ENCODE measurements around the gene BLNK. TPM values are rescaled to one million over a fixed set of nuclear protein-coding genes. Genes with fewer than 3 reads are reported as not detected.
A peak's percentile ranks its signal among the peaks of the same experiment; 100 is the strongest.

The BLNK gene
- total and polyA plus RNA-seq, 9 donors: 1.2 to 3.2 (median 1.6) TPM

GRCh38 chr10:96229568-96230030 lies 41.8 kb downstream of the BLNK start:
- Histone ChIP-seq H3K4me1 (ENCODE audit: control insufficient read depth, insufficient read depth, low read length) (no peaks in the 10 kb centered on the region), H3K9me3 (replicated peaks; ENCODE audit: control insufficient read depth, low read depth, low read length) (no peaks in the 10 kb centered on the region), H3K4me3 (ENCODE audit: low read length) (no peak overlapping the region), H3K27ac (ENCODE audit: low read length) (no peak overlapping the region), H3K36me3 (ENCODE audit: control insufficient read depth, insufficient read depth, low read length) (no peaks in the 10 kb centered on the region), H3K27me3 (ENCODE audit: control insufficient read depth, insufficient read depth, low read length) (no peaks in the 10 kb centered on the region)
- DNase-seq: peak; percentile 79
- WGBS (ENCODE audit: insufficient coverage): no CpG with 5 or more reads among the region's 7 CpGs

DNA sequence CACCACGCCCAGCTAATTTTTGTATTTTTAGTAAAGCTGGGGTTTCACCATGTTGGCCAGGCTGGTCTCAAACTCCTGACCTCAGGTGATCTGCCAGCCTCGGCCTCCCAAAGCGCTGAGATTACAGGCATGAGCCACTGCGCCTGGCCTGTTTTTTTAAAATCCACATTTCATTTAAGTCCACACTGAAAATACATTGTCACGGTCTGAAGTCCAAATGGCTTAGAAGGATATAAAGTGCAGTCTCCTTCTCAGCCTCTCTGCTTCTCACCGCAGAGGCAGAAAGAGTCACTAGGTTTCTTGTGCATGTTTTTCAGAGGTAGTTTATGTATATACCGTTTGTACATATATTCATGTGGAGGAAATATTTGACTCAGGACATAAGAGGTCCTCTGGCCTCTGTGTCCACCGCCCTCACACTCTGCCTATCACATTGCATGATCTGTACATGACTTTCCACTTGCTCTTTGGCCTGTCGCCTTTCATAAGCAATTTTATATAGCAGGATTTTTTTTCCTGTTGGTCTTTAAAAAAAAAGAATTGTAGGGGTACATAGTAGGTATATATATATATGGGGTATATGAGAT lies 42.9 kb downstream of the BLNK start:
- Histone ChIP-seq H3K4me3 (ENCODE audit: low read length) (no peak overlapping the region), H3K27ac (ENCODE audit: low read length) (no peak overlapping the region), H3K4me1 (ENCODE audit: control insufficient read depth, insufficient read depth, low read length) (no peaks in the 10 kb centered on the region), H3K9me3 (replicated peaks; ENCODE audit: control insufficient read depth, low read depth, low read length) (no peaks in the 10 kb centered on the region), H3K27me3 (ENCODE audit: control insufficient read depth, insufficient read depth, low read length) (no peaks in the 10 kb centered on the region), H3K36me3 (ENCODE audit: control insufficient read depth, insufficient read depth, low read length) (no peaks in the 10 kb centered on the region)
- no peak for DNase-seq
- 80% methylated on average over 1 of the region's 9 CpGs for WGBS (ENCODE audit: insufficient coverage)

- H3K27me3 ChIP-seq (ENCODE audit: control insufficient read depth, insufficient read depth, low read length): no peaks in the 10 kb centered on the region
- no peak overlapping the region for H3K27ac ChIP-seq (ENCODE audit: low read length)
- no peaks in the 10 kb centered on the region for H3K9me3 ChIP-seq (replicated peaks; ENCODE audit: control insufficient read depth, low read depth, low read length)
- no peak overlapping the region for H3K4me3 ChIP-seq (ENCODE audit: low read length)
- no peaks in the 10 kb centered on the region for H3K4me1 ChIP-seq (ENCODE audit: control insufficient read depth, insufficient read depth, low read length)
- 82% methylated on average over 19 of the region's 19 CpGs for WGBS (ENCODE audit: insufficient coverage)
- DNase-seq: no peak
- no peaks in the 10 kb centered on the region for H3K36me3 ChIP-seq (ENCODE audit: control insufficient read depth, insufficient read depth, low read length)
Observed at GRCh38 chr10:96227206-96227605, 44.2 kb downstream of the BLNK start.

- WGBS (ENCODE audit: insufficient coverage): 80% methylated on average over 1 of the region's 6 CpGs
Observed at GRCh38 chr10:96225119-96225518, 46.2 kb downstream of the BLNK start.

DNA sequence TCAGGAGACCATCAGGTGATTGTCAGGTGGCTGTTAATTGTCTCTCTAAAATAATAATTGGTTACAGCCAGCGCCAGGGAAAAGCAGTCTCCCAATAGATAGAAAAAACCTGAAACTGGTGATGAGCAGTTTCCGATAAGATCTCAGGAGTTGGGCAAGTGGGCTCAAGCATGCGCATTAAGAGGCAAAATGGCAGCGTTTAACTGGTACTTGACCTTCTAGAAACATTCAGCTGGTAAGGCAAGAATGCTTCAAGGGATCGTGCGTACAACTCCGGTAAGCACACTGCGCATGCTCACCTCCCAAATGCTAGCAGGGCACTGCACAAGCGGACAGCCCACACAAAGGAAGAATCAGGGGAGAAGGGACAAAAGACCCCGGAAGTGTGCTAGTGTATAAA lies 48.5 kb downstream of the BLNK start:
- Histone ChIP-seq H3K36me3 (ENCODE audit: control insufficient read depth, insufficient read depth, low read length) (no peaks in the 10 kb centered on the region), H3K27ac (ENCODE audit: low read length) (no peak overlapping the region), H3K4me1 (ENCODE audit: control insufficient read depth, insufficient read depth, low read length) (no peaks in the 10 kb centered on the region), H3K4me3 (ENCODE audit: low read length) (no peak overlapping the region), H3K9me3 (replicated peaks; ENCODE audit: control insufficient read depth, low read depth, low read length) (no peaks in the 10 kb centered on the region), H3K27me3 (ENCODE audit: control insufficient read depth, insufficient read depth, low read length) (peaks cover 4% of the 10 kb centered on the region)
- 81% methylated on average over 9 of the region's 10 CpGs for WGBS (ENCODE audit: insufficient coverage)
- DNase-seq: no peak

More at GRCh38 chr10:96225119-96225518, 46.2 kb downstream of the BLNK start:
- H3K4me3 ChIP-seq (ENCODE audit: low read length): no peak overlapping the region
- H3K27me3 ChIP-seq (ENCODE audit: control insufficient read depth, insufficient read depth, low read length): no peaks in the 10 kb centered on the region
- H3K36me3 ChIP-seq (ENCODE audit: control insufficient read depth, insufficient read depth, low read length): no peaks in the 10 kb centered on the region
- H3K27ac ChIP-seq (ENCODE audit: low read length): no peak overlapping the region
- H3K9me3 ChIP-seq (replicated peaks; ENCODE audit: control insufficient read depth, low read depth, low read length): no peaks in the 10 kb centered on the region
- DNase-seq: peak; percentile 5
- H3K4me1 ChIP-seq (ENCODE audit: control insufficient read depth, insufficient read depth, low read length): no peaks in the 10 kb centered on the region

GRCh38 chr10:96222441-96222840 lies 48.9 kb downstream of the BLNK start:
- no peaks in the 10 kb centered on the region for H3K9me3 ChIP-seq (replicated peaks; ENCODE audit: control insufficient read depth, low read depth, low read length)
- no peak overlapping the region for H3K4me3 ChIP-seq (ENCODE audit: low read length)
- DNase-seq: no peak
- peaks cover 4% of the 10 kb centered on the region for H3K27me3 ChIP-seq (ENCODE audit: control insufficient read depth, insufficient read depth, low read length)
- no CpG with 5 or more reads among the region's 3 CpGs for WGBS (ENCODE audit: insufficient coverage)
- H3K4me1 ChIP-seq (ENCODE audit: control insufficient read depth, insufficient read depth, low read length): no peaks in the 10 kb centered on the region
- H3K27ac ChIP-seq (ENCODE audit: low read length): no peak overlapping the region
- no peaks in the 10 kb centered on the region for H3K36me3 ChIP-seq (ENCODE audit: control insufficient read depth, insufficient read depth, low read length)

- Histone ChIP-seq H3K4me3 (ENCODE audit: low read length) (no peak overlapping the region), H3K36me3 (ENCODE audit: control insufficient read depth, insufficient read depth, low read length) (no peaks in the 10 kb centered on the region), H3K27ac (ENCODE audit: low read length) (no peak overlapping the region), H3K27me3 (ENCODE audit: control insufficient read depth, insufficient read depth, low read length) (peaks cover 4% of the 10 kb centered on the region), H3K9me3 (replicated peaks; ENCODE audit: control insufficient read depth, low read depth, low read length) (no peaks in the 10 kb centered on the region), H3K4me1 (ENCODE audit: control insufficient read depth, insufficient read depth, low read length) (no peaks in the 10 kb centered on the region)
- 67% methylated on average over 3 of the region's 5 CpGs for WGBS (ENCODE audit: insufficient coverage)
- DNase-seq: no peak
Observed at GRCh38 chr10:96218826-96219225, 52.5 kb downstream of the BLNK start.

DNA sequence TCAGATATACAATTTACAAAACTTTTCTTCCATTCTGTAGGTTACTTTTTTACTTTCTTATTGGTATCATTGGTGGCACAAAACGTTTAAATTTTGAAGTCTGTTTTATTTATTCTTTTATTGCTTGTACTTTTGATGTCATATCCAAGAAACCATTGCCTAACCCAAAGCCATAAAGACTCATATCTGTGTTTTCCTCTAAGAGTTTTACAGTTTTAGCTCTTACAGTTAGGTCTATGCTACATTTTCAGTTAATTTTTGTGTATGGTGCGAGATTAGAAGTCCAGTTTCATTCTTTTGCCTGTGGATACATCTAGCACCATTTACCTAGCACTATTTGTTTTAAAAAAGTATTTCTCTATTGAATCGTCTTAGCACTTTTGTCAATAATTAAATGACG lies 53.7 kb downstream of the BLNK start:
- no peaks in the 10 kb centered on the region for H3K4me1 ChIP-seq (ENCODE audit: control insufficient read depth, insufficient read depth, low read length)
- H3K36me3 ChIP-seq (ENCODE audit: control insufficient read depth, insufficient read depth, low read length): no peaks in the 10 kb centered on the region
- no peak overlapping the region for H3K27ac ChIP-seq (ENCODE audit: low read length)
- peaks cover 4% of the 10 kb centered on the region for H3K27me3 ChIP-seq (ENCODE audit: control insufficient read depth, insufficient read depth, low read length)
- no CpG with 5 or more reads among the region's 4 CpGs for WGBS (ENCODE audit: insufficient coverage)
- no peak overlapping the region for H3K4me3 ChIP-seq (ENCODE audit: low read length)
- H3K9me3 ChIP-seq (replicated peaks; ENCODE audit: control insufficient read depth, low read depth, low read length): no peaks in the 10 kb centered on the region
- DNase-seq: no peak

DNA sequence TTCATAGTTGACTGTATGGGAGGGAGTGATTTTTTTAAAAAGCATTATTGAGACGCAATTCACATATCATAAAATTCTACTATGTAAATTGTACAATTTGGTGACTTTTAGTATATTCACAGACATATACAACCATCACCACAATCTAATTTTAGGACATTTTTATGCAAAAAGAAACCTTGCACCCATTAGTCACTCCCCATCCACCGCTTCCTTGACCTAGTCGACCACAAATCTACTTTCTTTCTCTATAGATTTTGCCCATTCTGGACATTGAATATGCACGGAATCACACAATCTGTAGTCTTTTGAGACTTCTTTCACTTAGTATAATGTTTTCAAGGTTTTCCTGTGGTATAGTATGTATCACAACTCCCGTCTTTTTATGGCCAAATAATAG lies 54.6 kb downstream of the BLNK start:
- Histone ChIP-seq H3K27ac (ENCODE audit: low read length) (no peak overlapping the region), H3K9me3 (replicated peaks; ENCODE audit: control insufficient read depth, low read depth, low read length) (no peaks in the 10 kb centered on the region), H3K4me3 (ENCODE audit: low read length) (no peak overlapping the region), H3K36me3 (ENCODE audit: control insufficient read depth, insufficient read depth, low read length) (no peaks in the 10 kb centered on the region), H3K27me3 (ENCODE audit: control insufficient read depth, insufficient read depth, low read length) (peaks cover 4% of the 10 kb centered on the region), H3K4me1 (ENCODE audit: control insufficient read depth, insufficient read depth, low read length) (no peaks in the 10 kb centered on the region)
- DNase-seq: no peak
- 100% methylated on average over 1 of the region's 5 CpGs for WGBS (ENCODE audit: insufficient coverage)

DNA sequence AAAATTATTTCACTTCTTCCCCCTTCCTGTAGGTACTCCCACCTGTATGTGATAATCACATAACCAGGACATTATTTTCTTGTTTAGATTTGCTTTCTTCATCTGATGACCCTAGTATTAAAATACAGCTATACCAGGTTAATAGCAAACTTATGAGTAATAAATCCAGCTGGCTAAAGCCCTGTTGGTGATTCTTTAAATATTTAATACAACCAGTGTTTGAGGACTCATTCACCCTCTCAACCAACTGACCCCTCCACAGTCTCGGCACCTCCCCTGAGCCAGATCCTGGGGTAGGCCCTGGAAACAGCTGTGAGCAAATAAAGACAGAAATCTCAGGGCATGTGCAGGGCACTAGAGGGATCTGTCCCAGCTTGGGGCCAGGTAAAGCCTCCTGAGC lies 58.5 kb downstream of the BLNK start:
- Histone ChIP-seq H3K4me1 (ENCODE audit: control insufficient read depth, insufficient read depth, low read length) (no peaks in the 10 kb centered on the region), H3K27me3 (ENCODE audit: control insufficient read depth, insufficient read depth, low read length) (no peaks in the 10 kb centered on the region), H3K9me3 (replicated peaks; ENCODE audit: control insufficient read depth, low read depth, low read length) (no peaks in the 10 kb centered on the region), H3K27ac (ENCODE audit: low read length) (no peak overlapping the region), H3K36me3 (ENCODE audit: control insufficient read depth, insufficient read depth, low read length) (no peaks in the 10 kb centered on the region), H3K4me3 (ENCODE audit: low read length) (no peak overlapping the region)
- DNase-seq: no peak
- WGBS (ENCODE audit: insufficient coverage): no CpG with 5 or more reads among the region's 1 CpG

- no peaks in the 10 kb centered on the region for H3K27me3 ChIP-seq (ENCODE audit: control insufficient read depth, insufficient read depth, low read length)
- no peak for DNase-seq
- no peaks in the 10 kb centered on the region for H3K4me1 ChIP-seq (ENCODE audit: control insufficient read depth, insufficient read depth, low read length)
- H3K36me3 ChIP-seq (ENCODE audit: control insufficient read depth, insufficient read depth, low read length): no peaks in the 10 kb centered on the region
- no peaks in the 10 kb centered on the region for H3K9me3 ChIP-seq (replicated peaks; ENCODE audit: control insufficient read depth, low read depth, low read length)
- no peak overlapping the region for H3K27ac ChIP-seq (ENCODE audit: low read length)
- no peak overlapping the region for H3K4me3 ChIP-seq (ENCODE audit: low read length)
Observed at GRCh38 chr10:96211764-96212163, 59.6 kb downstream of the BLNK start.

Data from muscle of leg (tissue), 11 donors.